Measurements from ENCODE around the gene RBPJL. TPM values are rescaled to one million over a fixed set of nuclear protein-coding genes. Genes with fewer than 3 reads are reported as not detected.
A peak's percentile ranks its signal among the peaks of the same experiment; 100 is the strongest.

RBPJL gene
- total and polyA plus RNA-seq, 4 donors: 0.08 to 0.38 TPM; not detected in 2

GRCh38 chr20:45340951-45341350 is 34.3 kb downstream of the RBPJL start:
- peaks cover 0 to 4% of the 10 kb centered on the region in 2 donors for H3K4me1 ChIP-seq (ENCODE audit: control insufficient read depth in 1 of 2, insufficient read depth in 2 of 2, low read length in 2 of 2)
- intact Hi-C loops (cut with DNase I): loop anchor here in 1 of 2 donors (5.0 kb wide), 1 partner anchor 441 kb away; no protein-coding TSS in a partner anchor
- no peaks in the 10 kb centered on the region for H3K27me3 ChIP-seq (ENCODE audit: control insufficient read depth in 1 of 2, insufficient read depth in 2 of 2, low read length in 1 of 2)
- H3K4me3 ChIP-seq (ENCODE audit: low read length in 2 of 2): no peak overlapping the region
- H3K9me3 ChIP-seq (ENCODE audit: control insufficient read depth, low read length): no peaks in the 10 kb centered on the region
- 64 to 67% methylated on average over 1 of the region's 1 CpG for WGBS, 2 donors
- no peak for ATAC-seq (ENCODE audit: low FRiP score)
- peak overlapping the region in 1 of 2 donors; percentile 29 for H3K27ac ChIP-seq (ENCODE audit: low read depth in 1 of 2, low read length in 2 of 2)
- no peak for DNase-seq
- no peaks in the 10 kb centered on the region for H3K36me3 ChIP-seq (ENCODE audit: control insufficient read depth in 1 of 2, insufficient read depth in 2 of 2, low read length in 1 of 2)

GRCh38 chr20:45341579-45341938 is 34.9 kb downstream of the RBPJL start:
- intact Hi-C loops (cut with DNase I): loop anchor here in 1 of 2 donors (5.0 kb wide), 1 partner anchor 441 kb away; no protein-coding TSS in a partner anchor
- Histone ChIP-seq H3K36me3 (ENCODE audit: control insufficient read depth in 1 of 2, insufficient read depth in 2 of 2, low read length in 1 of 2) (no peaks in the 10 kb centered on the region), H3K27ac (ENCODE audit: low read depth in 1 of 2, low read length in 2 of 2) (peak overlapping the region; percentile 77), H3K27me3 (ENCODE audit: control insufficient read depth in 1 of 2, insufficient read depth in 2 of 2, low read length in 1 of 2) (no peaks in the 10 kb centered on the region), H3K4me3 (ENCODE audit: low read length in 2 of 2) (no peak overlapping the region), H3K4me1 (ENCODE audit: control insufficient read depth in 1 of 2, insufficient read depth in 2 of 2, low read length in 2 of 2) (peaks cover 0 to 4% of the 10 kb centered on the region in 2 donors), H3K9me3 (ENCODE audit: control insufficient read depth, low read length) (no peaks in the 10 kb centered on the region)
- WGBS, 2 donors: 22 to 26% methylated on average over 3 of the region's 3 CpGs
- DNase-seq (no peak), ATAC-seq (ENCODE audit: low FRiP score) (no peak)

- peak; percentile 82 for ATAC-seq (ENCODE audit: low FRiP score)
- 6 to 8% methylated on average over 16 of the region's 16 CpGs for WGBS, 2 donors
- intact Hi-C loops (cut with DNase I): loop anchor here in 1 of 2 donors (5.0 kb wide), 1 partner anchor 440 kb away; no protein-coding TSS in a partner anchor
- Histone ChIP-seq H3K4me1 (ENCODE audit: control insufficient read depth in 1 of 2, insufficient read depth in 2 of 2, low read length in 2 of 2) (peaks cover 0 to 4% of the 10 kb centered on the region in 2 donors), H3K9me3 (ENCODE audit: control insufficient read depth, low read length) (no peaks in the 10 kb centered on the region), H3K4me3 (ENCODE audit: low read length in 2 of 2) (no peak overlapping the region), H3K36me3 (ENCODE audit: control insufficient read depth in 1 of 2, insufficient read depth in 2 of 2, low read length in 1 of 2) (no peaks in the 10 kb centered on the region), H3K27ac (ENCODE audit: low read depth in 1 of 2, low read length in 2 of 2) (peak overlapping the region; percentile 77), H3K27me3 (ENCODE audit: control insufficient read depth in 1 of 2, insufficient read depth in 2 of 2, low read length in 1 of 2) (no peaks in the 10 kb centered on the region)
- peak; percentile 78 to 91 for DNase-seq
Observed at GRCh38 chr20:45341939-45342854, 35.6 kb downstream of the RBPJL start.

GRCh38 chr20:45342855-45343531 is 36.4 kb downstream of the RBPJL start:
- H3K4me3 ChIP-seq (ENCODE audit: low read length in 2 of 2): no peak overlapping the region
- H3K9me3 ChIP-seq (ENCODE audit: control insufficient read depth, low read length): no peaks in the 10 kb centered on the region
- intact Hi-C loops (cut with DNase I): loop anchor here in 1 of 2 donors (5.0 kb wide), 1 partner anchor 439 kb away; no protein-coding TSS in a partner anchor
- no peaks in the 10 kb centered on the region for H3K27me3 ChIP-seq (ENCODE audit: control insufficient read depth in 1 of 2, insufficient read depth in 2 of 2, low read length in 1 of 2)
- peaks cover 0 to 4% of the 10 kb centered on the region in 2 donors for H3K4me1 ChIP-seq (ENCODE audit: control insufficient read depth in 1 of 2, insufficient read depth in 2 of 2, low read length in 2 of 2)
- no peak for ATAC-seq (ENCODE audit: low FRiP score)
- H3K27ac ChIP-seq (ENCODE audit: low read depth in 1 of 2, low read length in 2 of 2): peak overlapping the region; percentile 34 to 77
- H3K36me3 ChIP-seq (ENCODE audit: control insufficient read depth in 1 of 2, insufficient read depth in 2 of 2, low read length in 1 of 2): no peaks in the 10 kb centered on the region
- no peak for DNase-seq
- 58 to 64% methylated on average over 6 of the region's 6 CpGs for whole genome bisulfite sequencing, 2 donors

- DNase-seq: no peak
- peaks cover 0 to 2% of the 10 kb centered on the region in 2 donors for H3K27me3 ChIP-seq (ENCODE audit: control insufficient read depth in 1 of 2, insufficient read depth in 2 of 2, low read length in 1 of 2)
- H3K4me3 ChIP-seq (ENCODE audit: low read length in 2 of 2): no peak overlapping the region
- no peaks in the 10 kb centered on the region for H3K36me3 ChIP-seq (ENCODE audit: control insufficient read depth in 1 of 2, insufficient read depth in 2 of 2, low read length in 1 of 2)
- no peaks in the 10 kb centered on the region for H3K4me1 ChIP-seq (ENCODE audit: control insufficient read depth in 1 of 2, insufficient read depth in 2 of 2, low read length in 2 of 2)
- H3K9me3 ChIP-seq (ENCODE audit: control insufficient read depth, low read length): no peaks in the 10 kb centered on the region
- intact Hi-C loops (cut with DNase I): loop anchor here in 1 of 2 donors (5.0 kb wide), 1 partner anchor 439 kb away; no protein-coding TSS in a partner anchor
- no peak for ATAC-seq (ENCODE audit: low FRiP score)
- 58 to 61% methylated on average over 6 of the region's 6 CpGs for WGBS, 2 donors
- peak overlapping the region; percentile 34 to 77 for H3K27ac ChIP-seq (ENCODE audit: low read depth in 1 of 2, low read length in 2 of 2)
Observed at GRCh38 chr20:45343532-45344167, 37.0 kb downstream of the RBPJL start.

GRCh38 chr20:45344168-45344860 is 37.7 kb downstream of the RBPJL start:
- H3K27me3 ChIP-seq (ENCODE audit: control insufficient read depth in 1 of 2, insufficient read depth in 2 of 2, low read length in 1 of 2): peaks cover 0 to 2% of the 10 kb centered on the region in 2 donors
- WGBS, 2 donors: 14 to 16% methylated on average over 9 of the region's 9 CpGs
- H3K4me1 ChIP-seq (ENCODE audit: control insufficient read depth in 1 of 2, insufficient read depth in 2 of 2, low read length in 2 of 2): no peaks in the 10 kb centered on the region
- intact Hi-C loops (cut with DNase I): loop anchor here in 1 of 2 donors (5.0 kb wide), 1 partner anchor 438 kb away; no protein-coding TSS in a partner anchor
- no peaks in the 10 kb centered on the region for H3K36me3 ChIP-seq (ENCODE audit: control insufficient read depth in 1 of 2, insufficient read depth in 2 of 2, low read length in 1 of 2)
- H3K9me3 ChIP-seq (ENCODE audit: control insufficient read depth, low read length): no peaks in the 10 kb centered on the region
- peak; percentile 34 for ATAC-seq (ENCODE audit: low FRiP score)
- no peak overlapping the region for H3K4me3 ChIP-seq (ENCODE audit: low read length in 2 of 2)
- peak; percentile 78 to 89 for DNase-seq
- peak overlapping the region; percentile 98 to 100 for H3K27ac ChIP-seq (ENCODE audit: low read depth in 1 of 2, low read length in 2 of 2)

- no peaks in the 10 kb centered on the region for H3K4me1 ChIP-seq (ENCODE audit: control insufficient read depth in 1 of 2, insufficient read depth in 2 of 2, low read length in 2 of 2)
- no peaks in the 10 kb centered on the region for H3K36me3 ChIP-seq (ENCODE audit: control insufficient read depth in 1 of 2, insufficient read depth in 2 of 2, low read length in 1 of 2)
- no peak for DNase-seq
- H3K9me3 ChIP-seq (ENCODE audit: control insufficient read depth, low read length): no peaks in the 10 kb centered on the region
- no peak for ATAC-seq (ENCODE audit: low FRiP score)
- H3K27ac ChIP-seq (ENCODE audit: low read depth in 1 of 2, low read length in 2 of 2): peak overlapping the region; percentile 74 to 100
- intact Hi-C loops (cut with DNase I): no loop called here
- 69 to 74% methylated on average over 9 of the region's 9 CpGs for WGBS, 2 donors
- peaks cover 0 to 2% of the 10 kb centered on the region in 2 donors for H3K27me3 ChIP-seq (ENCODE audit: control insufficient read depth in 1 of 2, insufficient read depth in 2 of 2, low read length in 1 of 2)
- H3K4me3 ChIP-seq (ENCODE audit: low read length in 2 of 2): no peak overlapping the region
Observed at GRCh38 chr20:45345104-45345936, 38.7 kb downstream of the RBPJL start.
